GM21529 (cell line): ENCODE results near the gene MYO9B.

ENCODE experiments used
- ATAC-seq: cut with Tn5 transposase; IDR thresholded peaks from one replicate; pipeline ENCODE4 v1.9.1; 2021; ENCODE audit not compliant: unreplicated experiment

The MYO9B gene

GRCh38 chr19:17058236-17058635 lies 17.3 kb upstream of the MYO9B start:
- ATAC-seq, result no peak

GRCh38 chr19:17060802-17061201 lies 14.8 kb upstream of the MYO9B start:
- ATAC-seq, result no peak

GRCh38 chr19:17061205-17061604 lies 14.4 kb upstream of the MYO9B start:
- ATAC-seq, result no peak

GRCh38 chr19:17061691-17062090 lies 13.9 kb upstream of the MYO9B start:
- ATAC-seq, result no peak

GRCh38 chr19:17063428-17063827 lies 12.1 kb upstream of the MYO9B start:
- ATAC-seq, result no peak

- ATAC-seq, result no peak
Observed at GRCh38 chr19:17069193-17069592, 6.4 kb upstream of the MYO9B start.

- no peak for ATAC-seq
Observed at GRCh38 chr19:17070421-17070820, 5.2 kb upstream of the MYO9B start.

GRCh38 chr19:17070912-17071311 lies 4.7 kb upstream of the MYO9B start:
- no peak for ATAC-seq

GRCh38 chr19:17073869-17074633 lies 1.5 kb upstream of the MYO9B start:
- no peak for ATAC-seq

GRCh38 chr19:17074634-17075034 lies 943 bp upstream of the MYO9B start:
- no peak for ATAC-seq

- no peak for ATAC-seq
Observed at GRCh38 chr19:17075864-17076542, 426 bp downstream of the MYO9B start.

- ATAC-seq, result no peak
Observed at GRCh38 chr19:17076543-17076991, 990 bp downstream of the MYO9B start.

- ATAC-seq, result no peak
Observed at GRCh38 chr19:17077447-17078028, 2.0 kb downstream of the MYO9B start.

GRCh38 chr19:17078036-17078919 lies 2.7 kb downstream of the MYO9B start:
- no peak for ATAC-seq

GRCh38 chr19:17078920-17079709 lies 3.5 kb downstream of the MYO9B start:
- ATAC-seq, result no peak

GRCh38 chr19:17079710-17080439 lies 4.3 kb downstream of the MYO9B start:
- peak; percentile 39 for ATAC-seq

GRCh38 chr19:17080440-17080801 lies 4.8 kb downstream of the MYO9B start:
- no peak for ATAC-seq

- ATAC-seq, result no peak
Observed at GRCh38 chr19:17081672-17082630, 6.4 kb downstream of the MYO9B start.

- no peak for ATAC-seq
Observed at GRCh38 chr19:17086120-17086519, 10.5 kb downstream of the MYO9B start.
